NCI-H1092 (cell line): Measurements from ENCODE around the gene PACRG.
A peak's percentile ranks its signal among the peaks of the same experiment; 100 is the strongest.
"Not testable (repeated sequence)": the region's sequence is repeated elsewhere in the genome, so short reads cannot be mapped to it uniquely, and the experiment has no call there.

Experiments used
- DNase-seq: peaks from one replicate; lab custom pipeline; 2025; lab: John Stamatoyannopoulos, UW

PACRG gene

DNA sequence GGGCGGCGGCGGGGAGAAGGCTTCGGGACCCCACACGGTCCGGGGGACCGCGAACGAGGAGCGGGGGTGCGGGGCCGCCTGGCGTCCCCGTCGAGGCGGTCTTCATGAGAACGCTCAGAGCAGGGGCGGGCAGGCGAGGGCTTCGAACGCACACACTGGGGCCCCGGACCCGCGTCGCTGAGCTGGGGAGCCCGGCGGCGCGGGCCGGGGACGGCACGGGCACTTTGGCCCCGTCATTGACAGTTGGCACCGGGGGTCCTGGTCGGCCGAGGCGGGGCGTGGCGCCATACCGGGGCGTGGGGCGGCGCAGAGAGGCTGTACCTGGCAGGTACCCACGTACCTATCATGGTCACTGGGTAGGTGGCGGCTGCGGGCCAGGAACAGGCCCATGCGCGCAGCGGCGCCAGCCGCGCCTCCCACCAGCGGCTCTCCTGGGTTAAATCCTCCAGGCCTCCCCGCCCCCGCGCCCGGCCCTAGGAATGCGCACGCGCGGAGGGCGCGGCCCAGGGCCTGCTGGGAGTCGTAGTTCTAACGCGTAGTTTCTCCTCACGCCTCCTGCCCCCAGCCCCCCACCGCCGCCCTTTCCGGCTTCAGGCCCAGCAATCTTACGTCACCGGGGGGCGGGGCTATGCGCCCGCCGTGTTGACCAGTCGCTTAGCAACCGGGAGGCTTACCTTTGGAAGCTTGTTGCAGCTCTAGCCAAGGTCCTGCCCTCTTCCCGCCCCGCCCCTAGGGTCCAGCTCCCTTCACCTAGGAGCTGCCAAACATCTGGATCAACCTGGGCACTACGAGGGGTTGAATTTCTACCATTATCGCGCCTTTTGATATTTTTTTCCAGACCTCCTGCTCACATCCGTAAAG, at the start of gene PACRG, which contains the start of gene PRKN:
Gene PACRG (plus strand): TSS at position 653 of the 861 bp plus-strand sequence.
Gene PRKN (minus strand): TSS at position 445 of the 861 bp plus-strand sequence.
- peak; percentile 100 for DNase-seq

DNA sequence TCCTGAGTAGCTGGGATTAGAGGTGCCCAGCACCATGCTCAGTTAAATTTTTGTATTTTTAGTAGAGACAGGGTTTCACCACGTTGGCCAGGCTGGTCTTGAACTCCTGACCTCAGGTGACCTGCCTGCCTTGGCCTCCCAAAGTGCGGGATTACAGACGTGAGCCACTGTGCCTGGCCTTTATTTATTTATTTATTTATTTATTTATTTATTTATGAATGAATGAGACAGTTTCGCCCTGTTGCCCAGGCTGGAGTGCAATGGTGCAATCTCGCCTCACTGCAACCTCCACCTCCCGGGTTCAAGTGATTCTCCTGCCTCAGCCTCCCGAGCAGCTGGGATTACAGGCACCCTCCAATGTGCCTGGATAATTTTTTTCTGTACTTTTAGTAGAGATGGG, 48.9 kb upstream of the PACRG start:
- DNase-seq, result not testable (repeated sequence)

DNA sequence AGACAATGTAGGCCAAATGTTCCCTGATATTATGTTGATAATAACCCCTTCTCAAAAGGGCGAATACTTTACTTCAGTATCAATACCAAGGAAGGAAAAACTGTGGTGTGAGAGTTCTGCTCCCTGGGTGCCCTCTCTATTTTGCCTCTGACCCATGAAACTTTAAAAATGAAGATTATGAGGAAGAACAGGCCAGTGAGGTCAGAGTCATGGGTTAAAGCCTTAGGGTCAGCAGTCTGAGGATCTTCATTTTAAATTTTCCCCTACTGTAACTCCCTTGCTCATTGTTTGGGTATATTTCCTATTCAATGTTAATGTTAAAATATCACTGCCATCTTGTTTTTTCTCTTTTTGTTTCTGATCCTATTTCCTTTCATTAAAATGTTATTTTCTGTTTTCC, 48.1 kb upstream of the PACRG start:
- no peak for DNase-seq

DNA sequence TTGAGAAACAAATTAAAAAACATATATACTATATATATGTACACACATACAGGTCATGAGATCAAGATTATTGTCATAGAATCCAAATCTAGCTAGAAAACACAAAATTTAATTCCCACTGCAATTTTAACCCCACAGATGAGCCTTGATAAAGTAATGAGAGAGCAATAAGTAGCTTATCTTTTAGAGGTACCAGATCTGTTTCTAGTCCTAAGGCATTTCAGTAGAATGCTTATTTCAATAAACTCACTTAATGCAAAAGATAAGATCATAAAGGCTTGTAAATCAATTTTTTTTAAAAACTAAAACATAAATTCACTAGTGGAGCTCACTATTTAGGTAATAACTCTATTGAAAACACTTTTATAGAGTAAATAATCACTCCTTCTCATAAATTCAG, 47.4 kb upstream of the PACRG start:
- no peak for DNase-seq

DNA sequence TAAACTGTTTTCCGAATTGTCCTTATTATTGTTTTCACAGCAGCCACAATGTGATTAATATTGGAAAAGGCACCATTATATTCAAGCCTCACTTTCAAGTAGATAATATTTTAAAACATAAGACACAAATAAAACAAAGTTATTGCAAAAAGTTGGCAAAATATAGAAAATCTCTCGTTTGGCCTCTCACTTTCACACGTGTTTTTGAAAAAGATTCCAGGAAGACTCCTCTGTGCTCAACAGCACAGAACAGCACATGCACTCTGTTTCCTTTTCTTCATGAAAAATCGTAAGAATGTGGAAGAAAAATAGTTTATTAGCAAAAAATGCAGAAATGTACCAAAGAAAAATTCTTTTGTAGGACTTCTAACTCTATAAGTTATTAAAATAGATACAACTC, 46.9 kb upstream of the PACRG start:
- DNase-seq, result no peak

DNA sequence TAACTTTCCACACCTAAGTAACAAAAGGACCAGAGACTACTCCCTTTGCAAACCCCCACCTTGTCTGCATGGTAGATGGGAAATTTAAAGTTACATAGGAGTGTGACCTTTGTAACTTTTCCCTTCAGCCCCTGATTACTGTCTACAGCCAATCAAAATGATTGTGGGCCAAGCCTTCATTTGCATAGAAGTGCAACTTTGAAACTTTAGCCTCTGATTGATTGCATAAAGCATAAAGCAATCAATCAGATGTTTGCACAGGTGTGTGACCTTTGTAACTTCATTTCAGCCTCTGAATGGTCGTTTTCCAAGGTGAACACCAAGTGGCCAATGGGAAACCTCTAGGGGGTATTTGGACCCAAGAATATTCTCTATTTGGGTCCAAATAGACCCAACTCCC, 46.3 kb upstream of the PACRG start:
- DNase-seq, result no peak

DNA sequence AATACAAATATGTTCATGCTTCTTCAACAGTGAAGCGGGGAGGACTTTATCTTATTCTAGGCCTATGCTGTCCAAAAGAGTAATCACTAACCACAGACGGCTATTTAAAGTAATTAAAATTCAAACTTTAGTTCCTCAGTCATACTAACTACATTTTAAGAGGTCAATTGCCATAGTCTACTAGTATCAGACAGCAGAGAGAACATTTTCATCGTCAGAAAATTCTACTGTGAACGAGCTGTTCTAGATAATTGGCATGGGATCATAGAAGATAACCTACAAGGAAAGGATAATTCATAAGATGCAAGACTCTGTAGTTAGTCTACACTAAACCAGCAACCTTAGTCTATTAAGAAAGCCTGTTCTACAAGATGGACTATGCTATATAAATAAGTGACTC, 44.6 kb upstream of the PACRG start:
- no peak for DNase-seq

DNA sequence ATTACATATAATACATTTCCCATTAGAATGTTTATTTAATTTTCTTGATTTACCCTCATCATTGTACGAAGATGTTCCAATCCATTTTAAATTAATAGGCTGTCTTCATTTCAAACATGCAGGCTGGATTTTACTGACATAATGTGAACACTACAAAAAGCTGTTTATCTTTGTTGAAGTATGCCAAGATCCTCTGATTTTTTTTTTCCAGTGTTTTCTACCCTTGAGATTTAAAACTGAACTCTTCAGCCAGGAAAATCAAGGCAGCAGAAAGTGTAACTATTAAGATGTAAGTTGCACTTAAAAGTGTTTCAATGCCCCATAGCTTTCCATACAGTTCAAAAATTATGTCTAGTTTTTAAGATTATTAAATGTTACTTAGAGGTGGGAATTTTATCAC, 43.7 kb upstream of the PACRG start:
- no peak for DNase-seq

DNA sequence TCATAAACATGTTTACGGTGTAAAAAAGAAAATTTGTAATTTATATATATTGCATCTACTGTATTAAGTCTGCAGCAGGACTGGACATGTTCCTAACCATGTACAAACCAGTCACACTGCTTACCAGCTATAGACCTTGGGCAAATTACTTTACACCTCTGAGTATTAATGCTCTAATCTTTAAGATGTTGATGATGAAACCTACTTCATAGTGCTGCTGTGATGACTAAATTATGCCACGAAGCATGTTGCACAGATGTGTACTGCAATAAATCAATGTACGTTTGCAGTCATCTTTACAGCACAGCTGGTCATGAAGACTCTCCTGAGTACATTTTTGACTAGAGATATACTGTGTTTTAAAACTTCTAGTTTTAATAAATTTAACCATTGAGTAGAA, 42.8 kb upstream of the PACRG start:
- no peak for DNase-seq

DNA sequence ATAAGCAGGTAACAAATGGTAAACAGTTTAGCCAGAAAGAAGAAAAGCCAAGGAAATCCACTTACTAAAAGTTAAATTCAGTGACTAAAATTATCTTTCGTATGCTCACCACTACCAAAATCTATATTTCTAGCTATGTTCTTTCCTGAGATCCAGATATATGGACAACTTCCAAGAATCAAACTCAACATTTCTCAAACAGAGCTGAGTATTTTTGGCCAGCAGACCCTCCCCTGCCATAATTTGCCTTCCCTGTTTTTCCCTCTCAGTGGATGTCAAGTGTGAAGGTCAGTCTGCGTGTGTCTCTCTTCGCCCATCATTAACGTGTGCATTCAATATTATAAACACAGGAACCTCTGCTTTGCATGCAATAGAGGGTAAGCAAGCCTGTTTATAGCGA, 42.2 kb upstream of the PACRG start:
- DNase-seq, result no peak

DNA sequence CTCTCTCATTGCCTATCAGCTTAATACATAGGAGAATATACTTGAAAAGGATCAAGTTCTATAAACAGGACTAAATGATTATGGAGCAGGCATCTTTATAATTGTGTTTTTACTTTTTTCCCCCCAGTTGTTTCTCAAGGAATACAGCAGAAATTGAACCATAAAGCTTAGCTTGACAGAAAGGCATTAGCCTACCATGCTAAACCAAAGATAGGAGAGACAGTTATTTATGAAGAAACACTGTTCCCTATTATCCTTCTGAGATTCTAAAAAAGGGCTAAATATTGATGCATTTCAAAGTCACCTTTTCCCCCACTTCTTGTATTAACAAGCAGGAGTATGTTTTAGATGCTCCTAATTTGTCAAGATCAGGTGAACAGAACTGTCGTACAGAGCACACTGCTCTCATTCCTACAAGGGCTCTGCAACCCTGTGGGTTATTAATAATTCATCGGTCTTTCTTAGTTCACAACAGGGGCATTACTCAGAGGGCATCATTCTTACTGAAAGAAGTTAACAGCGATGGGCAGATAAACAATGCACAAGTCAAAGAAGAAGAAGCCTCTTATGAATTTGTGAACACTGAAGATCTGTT, 38.9 kb upstream of the PACRG start:
- DNase-seq, result no peak

DNA sequence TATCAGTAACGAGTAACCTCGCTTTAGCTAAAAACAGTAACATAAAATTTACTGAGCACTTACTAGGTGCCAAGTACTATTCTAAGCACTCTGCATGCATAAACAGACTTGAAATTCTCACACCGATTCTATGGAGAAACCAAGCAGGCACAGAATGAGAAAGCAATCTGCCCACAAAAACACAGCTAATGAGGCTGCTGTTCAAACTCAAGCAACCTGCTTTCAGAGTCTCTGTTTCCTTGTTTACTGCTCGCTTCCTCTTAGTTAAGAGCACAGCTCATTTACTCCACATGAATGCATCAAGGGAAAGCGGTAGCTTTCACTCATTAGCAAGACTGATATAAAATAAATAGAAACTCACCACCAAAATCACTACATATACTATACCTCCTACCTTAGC, 37.6 kb upstream of the PACRG start:
- no peak for DNase-seq

DNA sequence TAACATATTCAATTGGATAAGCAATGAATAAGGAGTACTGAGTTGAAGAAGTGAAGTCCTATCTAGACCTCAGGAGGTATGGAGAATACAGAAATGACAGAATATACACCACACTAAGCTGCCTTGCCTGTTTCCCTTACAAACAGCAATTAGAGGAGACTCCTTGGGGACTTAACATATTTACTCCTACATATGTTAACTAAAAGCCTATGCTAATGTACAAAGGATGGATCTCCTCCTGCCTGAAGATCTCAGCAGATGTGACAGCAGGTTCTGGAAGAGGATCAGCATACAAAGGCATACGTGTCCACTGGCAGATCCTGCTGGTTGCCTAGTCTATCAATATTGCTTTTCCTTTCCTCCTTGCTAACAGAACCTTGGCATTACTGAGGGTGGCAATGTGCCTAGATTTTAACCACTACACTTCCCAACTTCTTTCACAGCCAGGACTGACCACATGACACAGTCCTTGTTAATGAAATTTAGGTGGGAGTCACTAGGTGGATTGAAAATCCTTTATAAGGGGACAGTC, 29.8 kb upstream of the PACRG start:
- no peak for DNase-seq

DNA sequence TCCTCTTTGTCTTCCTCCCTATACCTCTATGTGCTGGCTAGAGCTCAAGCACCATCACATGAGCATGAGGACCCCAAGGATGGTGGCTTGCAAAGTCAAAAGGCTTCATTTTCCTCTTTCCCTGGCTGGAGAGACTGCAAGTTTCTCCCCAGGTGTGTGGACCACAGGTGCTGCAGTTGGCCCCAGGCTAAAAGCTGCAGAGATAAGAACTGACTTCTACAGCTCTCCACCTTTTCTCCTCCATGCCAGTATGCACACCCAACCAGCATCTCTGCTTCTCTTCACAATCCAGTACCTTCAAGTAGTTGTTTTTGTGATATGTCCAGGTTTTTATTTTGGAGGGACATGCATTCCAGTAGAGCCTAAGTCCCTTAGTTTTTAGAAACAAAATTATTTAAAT, 29.3 kb upstream of the PACRG start:
- no peak for DNase-seq

DNA sequence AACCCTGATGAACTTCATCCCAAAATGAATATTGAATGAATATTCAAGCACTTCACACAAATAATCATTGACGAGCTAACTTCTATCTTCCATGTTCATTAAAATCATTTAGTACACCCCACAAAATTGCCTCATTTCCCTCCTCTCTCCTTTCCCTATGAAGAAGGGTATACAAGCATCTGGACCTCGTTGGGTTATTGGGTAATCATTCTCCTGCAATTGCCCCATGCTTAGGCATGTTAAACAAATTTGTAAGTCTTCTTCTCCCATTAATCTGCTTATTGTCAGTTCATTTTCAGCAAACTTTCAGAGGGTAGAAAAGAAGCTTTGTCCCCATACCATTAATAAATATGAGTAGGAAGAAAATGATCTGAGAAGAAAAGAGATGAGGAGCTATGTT, 27.8 kb upstream of the PACRG start:
- DNase-seq, result no peak

DNA sequence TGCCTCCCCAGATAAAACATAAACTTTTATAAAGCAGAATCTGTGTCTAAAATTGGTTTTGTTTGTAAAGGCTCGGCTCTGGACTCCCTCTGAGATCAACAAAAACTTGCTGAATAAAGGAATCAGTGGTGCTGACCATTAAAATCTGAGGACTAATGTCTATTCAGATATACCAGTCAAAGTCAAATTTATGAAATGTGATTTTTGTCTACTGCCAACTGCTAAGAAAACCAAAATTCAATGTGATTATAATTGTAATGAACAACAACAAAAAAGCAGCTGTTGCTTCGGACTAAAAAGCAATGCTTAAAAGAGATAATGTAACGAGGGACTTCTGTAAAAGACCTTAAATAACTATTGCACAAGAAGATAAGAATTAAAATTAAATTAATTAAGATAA, 26.8 kb upstream of the PACRG start:
- DNase-seq, result no peak

DNA sequence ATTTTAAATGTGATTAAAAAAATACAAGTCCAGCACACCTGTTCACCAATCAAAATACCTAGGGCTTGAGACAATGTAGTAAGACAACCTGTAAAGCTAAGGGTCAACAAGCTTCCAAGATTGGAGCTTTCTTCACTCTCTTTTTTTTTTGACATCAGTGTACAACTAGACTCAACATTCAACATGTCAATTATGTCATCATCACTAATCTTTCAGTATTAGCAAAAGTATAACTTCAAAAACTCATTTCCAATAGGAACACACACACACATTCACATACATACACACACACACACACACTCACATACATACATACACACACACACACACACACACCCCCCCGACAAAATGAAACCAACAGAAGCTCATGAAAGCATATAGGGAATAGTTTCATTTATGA, 26.2 kb upstream of the PACRG start:
- no peak for DNase-seq

DNA sequence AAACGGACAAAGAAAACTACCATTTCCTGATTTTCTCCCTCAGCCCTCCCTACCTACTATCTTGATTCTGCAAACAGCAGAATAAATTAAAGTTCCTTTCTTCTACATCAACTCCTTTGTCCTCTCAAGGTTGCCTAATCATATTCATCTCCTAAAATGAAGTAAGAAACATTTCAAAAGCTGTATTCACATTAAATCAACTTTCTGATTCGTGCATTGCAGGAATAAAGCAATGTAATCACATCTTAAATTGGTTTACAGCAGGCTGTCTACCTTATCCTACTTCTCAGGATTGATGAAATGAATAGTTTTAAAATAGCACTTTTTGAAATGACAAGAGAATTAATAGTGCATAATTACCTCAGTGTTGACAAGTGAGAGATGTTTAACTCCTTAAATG, 25.3 kb upstream of the PACRG start:
- no peak for DNase-seq

DNA sequence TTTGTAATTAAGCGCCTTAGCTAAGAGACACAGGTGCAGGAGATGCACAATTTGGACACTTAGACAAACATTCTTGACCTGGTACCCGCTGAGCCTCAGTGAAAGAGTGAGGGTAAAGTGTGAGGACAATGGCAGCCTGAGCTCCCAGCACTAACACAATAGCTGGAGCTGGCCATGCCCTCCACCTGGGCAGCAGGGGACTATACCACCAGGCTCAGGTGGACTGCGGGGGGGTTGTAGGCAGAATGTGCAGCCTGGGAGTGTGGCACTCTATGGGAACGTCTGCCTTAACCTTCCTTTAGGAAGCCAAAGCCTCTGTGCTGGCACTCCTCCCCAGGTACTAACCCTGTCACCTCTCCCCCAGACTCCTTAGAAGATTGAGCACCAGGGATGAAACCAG, 23.8 kb upstream of the PACRG start:
- no peak for DNase-seq

DNA sequence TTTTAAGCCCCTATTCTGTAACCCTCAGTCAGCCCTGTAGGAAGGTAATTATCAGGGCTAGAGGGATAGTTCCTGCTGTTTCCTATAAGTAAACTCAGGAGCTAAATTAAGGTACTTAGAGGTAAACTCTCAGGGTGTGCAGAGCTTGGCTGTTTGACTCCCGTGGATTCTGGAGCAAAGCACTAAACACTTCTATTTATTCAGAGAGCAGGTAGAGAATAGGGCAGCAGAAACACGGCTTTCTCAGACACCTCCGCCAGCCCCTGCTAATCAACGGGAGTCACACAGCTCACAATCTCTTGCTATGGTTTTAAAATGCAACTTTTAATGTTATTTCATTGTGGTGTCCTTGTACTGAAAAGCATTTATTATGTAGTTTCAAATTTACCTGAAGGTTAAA, 22.0 kb upstream of the PACRG start:
- peak; percentile 9 for DNase-seq

DNA sequence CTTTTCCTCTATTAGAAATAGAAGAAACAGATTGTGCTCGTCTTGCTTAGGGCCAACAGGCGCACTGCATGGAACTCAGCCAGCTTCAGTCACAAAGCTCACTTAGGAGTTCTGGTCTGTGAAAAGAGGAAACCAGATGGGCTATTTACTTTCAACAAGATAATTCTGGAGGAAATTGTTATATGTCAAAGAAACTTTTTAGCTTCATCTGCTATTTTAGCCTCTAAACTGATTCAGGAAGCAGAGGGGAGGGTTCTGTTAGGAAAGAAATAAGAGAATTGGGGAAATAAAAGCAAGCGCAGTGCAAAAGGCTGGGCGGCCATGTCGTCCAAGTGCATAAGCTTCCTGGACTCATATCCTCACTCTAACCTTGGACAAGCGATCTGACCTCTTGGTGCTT, 21.5 kb upstream of the PACRG start:
- DNase-seq, result peak; percentile 31

DNA sequence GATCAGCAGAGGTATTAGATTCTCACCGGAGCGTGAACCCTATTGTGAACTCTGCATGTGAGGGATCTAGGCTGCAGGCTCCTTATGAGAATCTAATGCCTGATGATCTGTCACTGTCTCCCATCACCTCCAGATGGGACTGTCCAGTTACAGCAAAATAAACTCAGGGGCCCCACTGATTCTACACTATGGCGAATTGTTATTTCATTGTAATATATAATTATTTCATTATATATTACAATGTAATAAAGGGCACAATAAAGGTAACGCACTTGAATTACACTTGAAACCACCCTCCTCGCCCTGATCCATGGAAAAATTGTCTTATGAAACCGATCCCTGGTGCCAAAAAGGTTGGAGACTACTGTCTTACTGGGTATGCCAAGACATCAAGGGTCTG, 18.8 kb upstream of the PACRG start:
- no peak for DNase-seq

DNA sequence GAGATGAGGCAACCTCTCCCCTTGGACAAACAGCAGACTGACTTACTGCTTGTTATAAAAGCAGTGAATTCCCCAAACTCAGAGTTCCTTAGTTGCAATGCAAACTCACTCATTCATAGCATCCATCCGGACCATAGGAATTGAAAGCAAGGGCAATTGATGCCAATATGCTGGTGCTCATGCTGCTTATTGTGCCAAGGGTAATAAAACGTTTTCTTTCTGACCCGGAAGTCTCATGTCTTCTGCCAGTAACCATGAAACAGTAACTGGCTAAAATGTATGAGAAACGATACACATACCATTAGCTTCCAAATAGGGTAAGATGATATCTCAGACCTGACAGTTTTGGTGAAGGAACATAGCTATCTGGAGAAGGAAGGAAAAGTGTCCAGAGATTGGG, 18.3 kb upstream of the PACRG start:
- no peak for DNase-seq

DNA sequence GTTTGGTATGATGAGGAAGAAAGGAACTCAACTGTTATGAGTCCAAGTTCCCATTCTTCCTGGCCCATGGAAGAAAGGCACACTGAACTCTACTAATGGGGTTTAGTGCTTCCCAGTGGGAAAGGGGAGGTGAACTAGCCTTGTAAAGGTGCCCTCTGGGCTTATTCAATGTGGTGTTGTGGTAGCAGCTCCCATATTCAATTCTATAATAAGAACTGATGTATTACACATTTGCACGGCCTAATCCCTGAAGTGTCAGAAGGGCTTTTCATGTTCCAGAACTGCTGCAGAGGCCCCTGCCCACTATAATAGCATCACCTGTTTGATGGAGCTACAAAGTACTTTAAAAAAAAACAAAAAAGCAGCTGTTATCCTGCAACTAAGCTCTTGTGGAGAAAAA, 17.4 kb upstream of the PACRG start:
- no peak for DNase-seq
